ENCODE results near the gene CYBRD1.
"Not testable (repeated sequence)": the region's sequence is repeated elsewhere in the genome, so short reads cannot be mapped to it uniquely, and the experiment has no call there.

GRCh38 chr2:171497664-171498063, 24.6 kb upstream of the CYBRD1 start:
- TF ChIP-seq CTCF (IDR thresholded peaks at IDR 0.05; ENCODE audit: insufficient read depth, low read length); REST (IDR thresholded peaks at IDR 0.05; ENCODE audit: insufficient replicate concordance, low read depth); GABPA (IDR thresholded peaks at IDR 0.05; ENCODE audit: low read depth): not testable (repeated sequence)

All from HL-60 (cell line).